ENCODE data around the gene ASCC3. TPM values are rescaled to one million over a fixed set of nuclear protein-coding genes. Genes with fewer than 3 reads are reported as not detected.
"Not testable (repeated sequence)": the region's sequence is repeated elsewhere in the genome, so short reads cannot be mapped to it uniquely, and the experiment has no call there.

Gene ASCC3
- total RNA-seq, 4 donors from 2014 or later = 20.3 to 26.8 (median 24.5) TPM

- TF ChIP-seq CTCF (IDR thresholded peaks at IDR 0.05) (no peak), POLR2A (IDR thresholded peaks at IDR 0.05) (no peak)
- H3K4me3 ChIP-seq (ENCODE audit: low read depth, poor library complexity, severe bottlenecking) = no peak overlapping the region
- WGBS, 2 donors = 72 to 74% methylated on average over 1 of the region's 1 CpG
- intact Hi-C loops (cut with DNase I; ENCODE audit: low total_unique reads) = no loop called here
- DNase-seq (ENCODE audit: low spot score in 2 of 2) = no peak
Measured at GRCh38 chr6:100845676-100846075, 35.5 kb downstream of the ASCC3 start.

- intact Hi-C loops (cut with DNase I; ENCODE audit: low total_unique reads) = no loop called here
- WGBS, 2 donors = 90 to 96% methylated on average over 1 of the region's 1 CpG
- TF ChIP-seq CTCF (IDR thresholded peaks at IDR 0.05) (no peak), POLR2A (IDR thresholded peaks at IDR 0.05) (no peak)
Measured at GRCh38 chr6:100839419-100839818, 41.7 kb downstream of the ASCC3 start.

GRCh38 chr6:100838011-100838410 lies 43.1 kb downstream of the ASCC3 start:
- TF ChIP-seq POLR2A (IDR thresholded peaks at IDR 0.05) = no peak
- no peak for TF ChIP-seq CTCF (IDR thresholded peaks at IDR 0.05)
- no peak overlapping the region for H3K4me3 ChIP-seq (ENCODE audit: low read depth, poor library complexity, severe bottlenecking)
- no peak for DNase-seq (ENCODE audit: low spot score in 2 of 2)
- intact Hi-C loops (cut with DNase I; ENCODE audit: low total_unique reads) = no loop called here

More at GRCh38 chr6:100839419-100839818, 41.7 kb downstream of the ASCC3 start:
- H3K4me3 ChIP-seq (ENCODE audit: low read depth, poor library complexity, severe bottlenecking) = no peak overlapping the region
- DNase-seq (ENCODE audit: low spot score in 2 of 2) = no peak

GRCh38 chr6:100833972-100834574 lies 47.1 kb downstream of the ASCC3 start:
- no peak overlapping the region for H3K4me3 ChIP-seq (ENCODE audit: low read depth, poor library complexity, severe bottlenecking)
- DNase-seq (ENCODE audit: low spot score in 2 of 2) = no peak
- intact Hi-C loops (cut with DNase I; ENCODE audit: low total_unique reads) = no loop called here
- WGBS, 2 donors = 88 to 91% methylated on average over 5 of the region's 5 CpGs
- TF ChIP-seq CTCF (IDR thresholded peaks at IDR 0.05) = no peak
- TF ChIP-seq POLR2A (IDR thresholded peaks at IDR 0.05) = no peak

GRCh38 chr6:100829077-100829595 lies 52.0 kb downstream of the ASCC3 start:
- intact Hi-C loops (cut with DNase I; ENCODE audit: low total_unique reads); H3K4me3 ChIP-seq (ENCODE audit: low read depth, poor library complexity, severe bottlenecking); DNase-seq (ENCODE audit: low spot score in 2 of 2): not testable (repeated sequence)
- 97% methylated on average over 18 to 20 of the region's 27 CpGs for WGBS, 2 donors

- H3K4me3 ChIP-seq (ENCODE audit: low read depth, poor library complexity, severe bottlenecking) = no peak overlapping the region
- intact Hi-C loops (cut with DNase I; ENCODE audit: low total_unique reads) = no loop called here
- no peak for TF ChIP-seq CTCF (IDR thresholded peaks at IDR 0.05)
- TF ChIP-seq POLR2A (IDR thresholded peaks at IDR 0.05) = no peak
- 78 to 85% methylated on average over 5 of the region's 5 CpGs for WGBS, 2 donors
- no peak for DNase-seq (ENCODE audit: low spot score in 2 of 2)
Measured at GRCh38 chr6:100823041-100823440, 58.1 kb downstream of the ASCC3 start.

Measured in lower leg skin (tissue), 4 donors.